Measurements from ENCODE around the gene KCNJ11. TPM values are rescaled to one million over a fixed set of nuclear protein-coding genes. Genes with fewer than 3 reads are reported as not detected.

KCNJ11 gene
- 18.6 and 25.4 TPM in 2 replicates for total RNA-seq (ENCODE audit: low replicate concordance)
- long read RNA-seq, partial matches to known transcripts: 0 of 5 reads
- long read RNA-seq, other reads (novel, unspliced or antisense): 1 of 5 reads

DNA sequence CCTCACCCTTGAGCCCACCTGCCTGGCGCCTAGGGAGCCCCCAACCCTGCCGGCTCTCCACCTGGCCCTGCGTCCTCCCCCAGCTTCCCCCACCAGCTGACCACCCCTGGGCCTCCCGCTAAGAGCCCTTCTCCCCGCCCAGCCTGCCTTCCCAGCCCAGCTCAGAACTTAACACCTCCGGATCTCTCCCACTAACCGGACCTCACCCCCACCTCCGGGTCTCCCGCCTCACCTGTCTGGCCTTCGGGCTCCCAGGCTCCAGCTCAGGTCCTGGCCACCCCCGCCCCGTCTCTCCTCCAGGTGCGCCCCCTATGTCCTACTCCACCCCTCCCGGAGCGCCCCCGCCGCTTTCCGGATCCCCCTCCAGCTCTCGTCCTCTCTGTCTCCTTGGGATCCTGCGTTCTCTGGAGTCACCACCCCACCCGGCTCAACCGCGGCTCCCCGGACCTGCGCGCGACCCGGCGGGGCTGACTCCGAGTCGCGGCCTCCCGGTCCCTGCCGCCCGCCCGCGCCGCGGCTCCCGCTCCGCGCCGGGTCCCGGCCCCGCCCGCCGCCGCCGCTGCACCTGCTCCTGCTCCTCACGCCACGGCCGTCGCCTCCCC is at the start of gene KCNJ11:
Gene KCNJ11 (minus strand): TSS at position 51 of the 602 bp plus-strand sequence. CDS start 568 bp downstream, outside the sequence.
- DNase-seq (ENCODE audit: extremely low spot score, unreplicated experiment): no peak
- peak within 1 kb of the TSS; percentile 34 for H3K27ac Mint-ChIP-seq

DNA sequence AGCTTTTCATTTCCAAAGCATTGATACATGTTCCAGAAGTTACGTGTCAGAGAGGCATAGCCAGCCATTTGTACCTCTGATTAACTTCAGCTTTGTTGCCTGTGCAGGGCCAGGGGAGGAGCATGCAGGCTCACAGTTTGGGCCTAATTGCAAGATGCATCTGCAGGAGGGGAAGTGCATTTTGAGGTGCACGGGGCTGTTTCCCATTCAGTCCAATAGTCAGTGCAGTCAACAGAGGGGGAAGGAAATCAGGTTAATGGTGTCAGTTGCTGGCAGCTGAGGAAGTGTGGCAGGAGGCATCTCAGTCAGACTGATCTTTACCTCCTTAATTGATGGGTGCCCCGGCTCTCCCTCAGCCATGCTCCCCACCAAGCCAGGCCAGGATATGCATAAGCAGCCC is 48.9 kb upstream of the KCNJ11 start:
- no peak for DNase-seq (ENCODE audit: extremely low spot score, unreplicated experiment)
- Mint-ChIP-seq H3K27ac (no peak overlapping the region), H3K36me3 (no peaks in the 10 kb centered on the region), H3K4me1 (ENCODE audit: unreplicated experiment) (peaks cover 29% of the 10 kb centered on the region), H3K9me3 (no peaks in the 10 kb centered on the region), H3K27me3 (peaks cover 11% of the 10 kb centered on the region), H3K4me3 (no peak overlapping the region)
- TF ChIP-seq, protein P1, sequence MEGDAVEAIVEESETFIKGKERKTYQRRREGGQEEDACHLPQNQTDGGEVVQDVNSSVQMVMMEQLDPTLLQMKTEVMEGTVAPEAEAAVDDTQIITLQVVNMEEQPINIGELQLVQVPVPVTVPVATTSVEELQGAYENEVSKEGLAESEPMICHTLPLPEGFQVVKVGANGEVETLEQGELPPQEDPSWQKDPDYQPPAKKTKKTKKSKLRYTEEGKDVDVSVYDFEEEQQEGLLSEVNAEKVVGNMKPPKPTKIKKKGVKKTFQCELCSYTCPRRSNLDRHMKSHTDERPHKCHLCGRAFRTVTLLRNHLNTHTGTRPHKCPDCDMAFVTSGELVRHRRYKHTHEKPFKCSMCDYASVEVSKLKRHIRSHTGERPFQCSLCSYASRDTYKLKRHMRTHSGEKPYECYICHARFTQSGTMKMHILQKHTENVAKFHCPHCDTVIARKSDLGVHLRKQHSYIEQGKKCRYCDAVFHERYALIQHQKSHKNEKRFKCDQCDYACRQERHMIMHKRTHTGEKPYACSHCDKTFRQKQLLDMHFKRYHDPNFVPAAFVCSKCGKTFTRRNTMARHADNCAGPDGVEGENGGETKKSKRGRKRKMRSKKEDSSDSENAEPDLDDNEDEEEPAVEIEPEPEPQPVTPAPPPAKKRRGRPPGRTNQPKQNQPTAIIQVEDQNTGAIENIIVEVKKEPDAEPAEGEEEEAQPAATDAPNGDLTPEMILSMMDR (conservative IDR thresholded peaks at IDR 0.05): no peak

More for the DNA sequence above, at the start of gene KCNJ11:
- no peaks in the 10 kb centered on the region for H3K4me1 Mint-ChIP-seq (ENCODE audit: unreplicated experiment)
- no peaks in the 10 kb centered on the region for H3K9me3 Mint-ChIP-seq
- peaks cover 12% of the 10 kb centered on the region for H3K27me3 Mint-ChIP-seq
- no peaks in the 10 kb centered on the region for H3K36me3 Mint-ChIP-seq
- TF ChIP-seq, protein P1 (conservative IDR thresholded peaks at IDR 0.05): no peak
- peak within 1 kb of the TSS; percentile 84 for H3K4me3 Mint-ChIP-seq

DNA sequence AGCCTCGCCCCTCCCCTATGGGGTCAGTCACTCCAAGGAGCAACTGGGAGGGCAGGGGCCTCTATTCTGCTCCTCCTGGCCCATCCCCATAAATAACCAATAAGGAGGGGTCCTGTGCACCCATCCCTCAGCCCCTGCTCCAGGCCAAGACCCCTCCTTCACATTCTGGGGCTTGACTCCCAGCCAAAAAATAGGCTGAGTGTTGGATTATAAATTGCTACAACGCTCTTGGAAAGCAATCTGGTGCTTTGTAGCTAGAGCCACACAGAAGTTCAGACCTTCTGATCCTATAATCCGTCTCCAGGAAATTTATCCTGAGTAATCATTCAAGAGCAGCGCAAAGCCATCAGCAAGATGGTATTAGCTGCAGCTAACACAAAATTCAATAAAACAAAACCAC is 45.6 kb upstream of the KCNJ11 start:
- H3K4me1 Mint-ChIP-seq (ENCODE audit: unreplicated experiment): peaks cover 38% of the 10 kb centered on the region
- TF ChIP-seq, protein P1 (conservative IDR thresholded peaks at IDR 0.05): no peak
- H3K9me3 Mint-ChIP-seq: no peaks in the 10 kb centered on the region
- no peak overlapping the region for H3K4me3 Mint-ChIP-seq
- no peak for DNase-seq (ENCODE audit: extremely low spot score, unreplicated experiment)
- no peaks in the 10 kb centered on the region for H3K36me3 Mint-ChIP-seq
- H3K27me3 Mint-ChIP-seq: peaks cover under 1% of the 10 kb centered on the region
- H3K27ac Mint-ChIP-seq: no peak overlapping the region

DNA sequence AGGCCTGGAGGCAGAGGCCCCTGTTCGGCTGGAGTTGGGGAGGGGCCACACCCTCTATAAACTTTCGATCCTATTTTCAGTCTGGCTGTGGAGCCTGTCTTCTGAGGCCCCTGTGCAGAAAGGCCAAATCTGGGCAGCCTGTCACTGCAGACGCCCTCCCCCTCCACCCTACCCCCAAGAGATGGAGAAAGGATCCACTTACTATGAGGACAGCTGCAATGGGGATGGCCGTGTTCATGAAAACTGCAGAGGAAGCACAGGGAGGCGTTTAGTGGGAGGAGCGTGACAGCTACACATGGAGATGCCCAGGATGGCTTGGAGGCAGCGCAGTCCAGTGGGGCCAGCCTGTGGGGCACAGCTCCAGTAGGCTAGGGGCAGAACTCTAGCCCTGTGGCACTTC is 43.5 kb upstream of the KCNJ11 start:
- no peaks in the 10 kb centered on the region for H3K9me3 Mint-ChIP-seq

DNA sequence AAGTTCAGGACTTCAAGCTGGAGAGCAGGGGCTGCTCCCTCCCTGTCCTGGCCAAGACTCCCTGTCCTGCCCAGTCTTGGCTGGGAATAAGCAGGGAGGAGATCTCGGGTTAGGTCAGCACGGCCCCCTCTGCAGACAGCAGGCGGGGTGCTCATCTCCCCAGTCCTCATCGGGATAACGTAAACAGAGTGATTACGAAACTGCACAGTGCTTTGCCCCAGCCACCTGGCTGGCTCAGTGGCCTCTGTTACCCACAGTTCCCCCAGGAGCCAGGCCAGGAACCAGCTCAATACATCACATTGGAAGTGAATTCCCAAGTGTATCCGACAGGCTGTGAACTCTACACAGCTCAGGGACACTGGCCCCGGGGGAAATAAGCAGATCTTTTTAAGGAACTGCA is 42.7 kb upstream of the KCNJ11 start:
- no peak overlapping the region for H3K4me3 Mint-ChIP-seq
- TF ChIP-seq, protein P1 (conservative IDR thresholded peaks at IDR 0.05): no peak
- H3K9me3 Mint-ChIP-seq: no peaks in the 10 kb centered on the region
- peaks cover 3% of the 10 kb centered on the region for H3K27me3 Mint-ChIP-seq
- no peak overlapping the region for H3K27ac Mint-ChIP-seq
- H3K36me3 Mint-ChIP-seq: no peaks in the 10 kb centered on the region
- peaks cover 37% of the 10 kb centered on the region for H3K4me1 Mint-ChIP-seq (ENCODE audit: unreplicated experiment)
- no peak for DNase-seq (ENCODE audit: extremely low spot score, unreplicated experiment)

More for the DNA sequence above, 43.5 kb upstream of the KCNJ11 start:
- peaks cover 3% of the 10 kb centered on the region for H3K27me3 Mint-ChIP-seq
- peaks cover 37% of the 10 kb centered on the region for H3K4me1 Mint-ChIP-seq (ENCODE audit: unreplicated experiment)
- no peak overlapping the region for H3K27ac Mint-ChIP-seq
- TF ChIP-seq, protein P1 (conservative IDR thresholded peaks at IDR 0.05): no peak
- H3K36me3 Mint-ChIP-seq: no peaks in the 10 kb centered on the region
- no peak overlapping the region for H3K4me3 Mint-ChIP-seq
- DNase-seq (ENCODE audit: extremely low spot score, unreplicated experiment): no peak

All from type B pancreatic cell (in vitro differentiated cells).